ENCODE measurements around the gene MORN1.

MORN1 gene

DNA sequence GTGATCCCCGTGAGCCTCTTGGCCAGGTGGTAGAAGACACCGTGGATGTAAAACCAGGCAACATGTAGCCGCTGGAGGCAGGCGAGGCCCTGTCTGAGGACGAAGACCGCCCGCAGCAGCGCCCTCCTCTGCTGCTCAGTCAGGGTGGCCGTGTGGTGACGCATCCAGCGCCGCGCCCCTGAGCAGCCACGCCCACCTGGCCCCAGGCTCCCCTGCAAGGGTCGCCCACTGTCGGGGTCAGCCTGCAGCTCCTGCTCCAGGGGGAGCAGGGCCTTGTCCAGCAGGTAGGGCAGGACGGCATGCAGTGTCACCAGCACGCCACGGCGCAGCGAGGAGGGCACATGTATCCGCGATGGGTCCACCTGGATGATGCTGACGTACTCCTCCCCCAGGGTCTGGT, 17.1 kb upstream of the MORN1 start:
- no peaks in the 10 kb centered on the region for H3K9me3 ChIP-seq (ENCODE audit: control insufficient read depth, low read length)
- H3K4me3 ChIP-seq (ENCODE audit: low read length): no peak overlapping the region
- H3K9ac ChIP-seq (ENCODE audit: low read length): no peak overlapping the region
- H3K36me3 ChIP-seq (ENCODE audit: control insufficient read depth, insufficient read depth, low read length): peaks cover 5% of the 10 kb centered on the region
- no peaks in the 10 kb centered on the region for H3K27me3 ChIP-seq (ENCODE audit: control insufficient read depth, insufficient read depth, low read length)
- peaks cover 11% of the 10 kb centered on the region for H3K4me1 ChIP-seq (ENCODE audit: control insufficient read depth, insufficient read depth, low read length)

DNA sequence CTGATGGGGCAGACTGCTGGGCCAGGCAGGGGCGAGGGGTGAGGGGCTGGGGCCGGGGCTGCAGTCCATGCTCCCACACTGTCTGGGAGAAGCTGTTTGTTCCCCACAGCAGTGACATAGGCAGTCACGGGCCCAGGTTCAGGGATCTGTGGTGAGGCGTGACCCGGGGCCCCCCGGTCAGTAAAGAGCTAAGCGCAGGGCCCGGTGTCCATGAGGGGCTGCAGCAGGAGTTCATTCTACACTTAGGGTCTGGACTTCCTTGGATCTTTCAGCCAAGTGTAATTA, 16.6 kb upstream of the MORN1 start:
- Histone ChIP-seq H3K9me3 (ENCODE audit: control insufficient read depth, low read length) (no peaks in the 10 kb centered on the region), H3K4me1 (ENCODE audit: control insufficient read depth, insufficient read depth, low read length) (peaks cover 7% of the 10 kb centered on the region), H3K9ac (ENCODE audit: low read length) (no peak overlapping the region), H3K4me3 (ENCODE audit: low read length) (no peak overlapping the region), H3K27me3 (ENCODE audit: control insufficient read depth, insufficient read depth, low read length) (no peaks in the 10 kb centered on the region), H3K36me3 (ENCODE audit: control insufficient read depth, insufficient read depth, low read length) (peaks cover 5% of the 10 kb centered on the region)

DNA sequence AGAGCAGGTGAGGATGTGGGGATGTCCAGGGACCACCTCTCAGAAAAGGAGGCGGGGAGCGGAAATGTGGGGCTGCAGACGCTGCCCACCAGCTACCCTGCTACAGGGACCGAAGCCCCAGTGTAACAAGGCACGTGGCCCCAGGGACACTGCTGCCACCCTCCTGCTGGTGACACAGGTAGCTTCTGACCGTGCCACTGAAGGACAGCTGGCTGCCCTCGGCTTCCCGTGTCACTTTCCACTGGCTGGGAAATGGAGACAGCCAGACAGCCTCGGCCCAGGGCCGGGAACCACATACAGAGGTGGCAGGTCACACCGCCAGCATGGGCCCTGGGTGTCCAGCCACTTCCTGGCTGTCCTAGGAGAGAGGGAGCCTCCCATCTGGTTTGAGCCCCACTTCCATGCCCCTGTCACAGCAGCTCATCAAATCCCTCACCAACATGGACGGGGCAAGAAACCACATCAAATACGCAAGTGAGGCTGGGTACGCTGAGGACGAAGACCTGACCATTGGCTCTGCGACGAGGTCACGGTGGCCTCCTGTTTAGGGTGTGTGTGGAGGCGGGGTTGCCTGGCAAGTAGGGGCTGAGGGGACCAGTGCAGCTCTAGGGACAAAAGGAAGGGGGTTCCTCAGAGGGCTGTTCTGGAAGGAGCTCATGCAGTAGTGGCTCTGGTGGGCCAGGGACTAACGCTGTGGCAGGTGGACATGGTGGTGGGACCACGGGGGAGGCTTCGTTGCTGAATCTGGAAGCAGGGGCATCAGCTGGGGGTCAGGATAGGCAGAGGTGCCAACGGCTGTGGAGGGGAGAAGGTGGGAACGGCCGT, 16.0 kb upstream of the MORN1 start:
- Histone ChIP-seq H3K27me3 (ENCODE audit: control insufficient read depth, insufficient read depth, low read length) (no peaks in the 10 kb centered on the region), H3K9me3 (ENCODE audit: control insufficient read depth, low read length) (no peaks in the 10 kb centered on the region), H3K4me1 (ENCODE audit: control insufficient read depth, insufficient read depth, low read length) (peaks cover 7% of the 10 kb centered on the region), H3K4me3 (ENCODE audit: low read length) (no peak overlapping the region), H3K36me3 (ENCODE audit: control insufficient read depth, insufficient read depth, low read length) (peaks cover 5% of the 10 kb centered on the region), H3K9ac (ENCODE audit: low read length) (no peak overlapping the region)

DNA sequence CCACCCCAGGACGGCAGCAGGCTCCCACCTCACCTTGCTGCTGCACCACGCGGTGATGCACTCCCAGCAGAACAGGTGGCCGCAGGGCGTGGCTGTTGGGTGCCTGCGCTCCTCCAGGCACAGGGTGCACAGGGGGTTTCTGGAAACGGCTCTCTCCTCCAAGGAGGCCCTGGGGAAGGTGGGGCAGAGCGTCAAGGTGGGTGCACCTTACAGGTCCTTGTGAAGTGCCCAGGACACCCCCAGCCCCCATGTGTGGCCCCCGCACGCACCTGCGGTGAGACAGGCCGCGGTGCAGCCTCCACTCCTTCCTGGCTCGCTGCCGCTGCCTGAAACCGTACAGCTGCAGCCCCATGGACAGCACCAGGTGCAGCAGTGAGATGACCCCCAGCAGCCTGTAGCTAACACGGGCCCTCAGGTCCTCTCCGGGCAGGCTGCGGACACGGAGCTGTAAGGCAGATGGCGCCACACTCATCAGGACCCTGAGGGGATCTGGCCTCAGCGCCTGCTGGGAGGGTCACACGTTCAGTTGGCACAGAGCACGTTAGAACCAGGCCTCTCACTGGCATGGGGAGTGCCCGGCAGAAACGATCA, 15.2 kb upstream of the MORN1 start:
- Histone ChIP-seq H3K36me3 (ENCODE audit: control insufficient read depth, insufficient read depth, low read length) (peaks cover 5% of the 10 kb centered on the region), H3K4me1 (ENCODE audit: control insufficient read depth, insufficient read depth, low read length) (peaks cover 2% of the 10 kb centered on the region), H3K4me3 (ENCODE audit: low read length) (no peak overlapping the region), H3K9ac (ENCODE audit: low read length) (no peak overlapping the region), H3K27me3 (ENCODE audit: control insufficient read depth, insufficient read depth, low read length) (no peaks in the 10 kb centered on the region), H3K9me3 (ENCODE audit: control insufficient read depth, low read length) (no peaks in the 10 kb centered on the region)

DNA sequence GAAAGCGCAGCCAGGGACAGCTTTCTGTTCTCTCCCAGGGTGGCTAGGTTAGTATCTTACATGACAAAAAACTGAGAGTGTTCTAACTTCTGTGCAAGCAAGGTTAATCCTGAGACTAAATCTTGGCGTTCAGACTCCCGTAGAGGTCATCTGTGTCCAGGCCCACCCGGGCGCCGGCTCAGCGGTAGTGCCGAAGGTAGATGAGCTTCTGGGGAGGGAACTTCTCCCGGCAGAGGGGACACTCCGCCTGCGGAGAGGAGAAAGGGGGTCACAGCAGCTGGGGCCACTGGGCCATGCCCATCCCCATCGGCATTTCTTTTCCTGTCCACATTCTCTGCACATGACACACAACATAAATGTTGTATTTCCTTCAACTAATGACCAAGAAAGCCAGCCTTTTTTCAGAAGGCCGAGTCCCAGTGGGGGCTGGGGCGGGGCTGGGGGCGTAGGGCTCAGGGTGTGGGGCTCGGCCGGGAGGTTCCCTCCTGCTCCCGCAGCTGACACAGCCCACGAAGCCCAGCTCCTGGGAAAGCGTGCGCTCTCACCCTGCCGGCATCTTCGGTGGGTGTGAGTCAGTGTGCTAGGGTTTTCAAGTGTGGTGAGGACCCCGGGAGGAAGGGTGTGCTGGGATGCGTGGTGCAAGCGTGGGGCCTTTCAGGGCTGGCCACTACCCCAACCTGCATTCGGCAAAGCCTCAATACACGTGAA, 14.4 kb upstream of the MORN1 start:
- H3K9me3 ChIP-seq (ENCODE audit: control insufficient read depth, low read length): no peaks in the 10 kb centered on the region
- H3K4me1 ChIP-seq (ENCODE audit: control insufficient read depth, insufficient read depth, low read length): no peaks in the 10 kb centered on the region
- no peaks in the 10 kb centered on the region for H3K27me3 ChIP-seq (ENCODE audit: control insufficient read depth, insufficient read depth, low read length)
- H3K9ac ChIP-seq (ENCODE audit: low read length): no peak overlapping the region
- peaks cover 6% of the 10 kb centered on the region for H3K36me3 ChIP-seq (ENCODE audit: control insufficient read depth, insufficient read depth, low read length)
- no peak overlapping the region for H3K4me3 ChIP-seq (ENCODE audit: low read length)

DNA sequence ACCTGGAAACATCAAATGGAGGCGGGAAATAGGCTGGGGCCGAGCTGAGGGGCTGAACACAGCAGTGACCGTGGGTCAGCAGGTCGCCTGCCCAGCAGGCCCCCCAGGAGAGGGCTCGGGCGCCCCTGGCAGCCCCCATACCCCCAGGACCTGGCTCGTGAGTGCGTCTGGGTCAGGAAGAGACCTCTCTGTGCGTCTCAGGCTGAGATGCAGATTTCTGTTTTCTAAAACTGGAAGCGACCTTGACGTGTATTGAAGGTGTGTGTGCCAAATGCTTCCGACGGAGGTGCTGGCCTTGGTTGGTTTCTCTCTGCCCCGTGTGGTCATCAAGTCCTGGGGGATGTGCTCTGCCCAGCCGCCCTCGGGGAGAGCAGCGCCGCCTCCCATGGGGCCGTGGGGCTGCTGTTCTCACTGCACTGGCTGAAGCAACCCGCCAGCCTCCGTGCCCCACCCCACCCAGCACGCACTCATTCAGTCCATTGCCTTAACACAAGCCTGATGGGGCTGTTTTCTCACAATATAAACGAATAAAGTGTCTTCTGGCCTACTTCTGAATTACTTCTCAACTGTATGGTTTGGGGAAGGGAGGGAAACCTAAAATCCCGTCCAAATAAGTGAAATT, 13.6 kb upstream of the MORN1 start:
- Histone ChIP-seq H3K9ac (ENCODE audit: low read length) (no peak overlapping the region), H3K36me3 (ENCODE audit: control insufficient read depth, insufficient read depth, low read length) (peaks cover 10% of the 10 kb centered on the region), H3K4me1 (ENCODE audit: control insufficient read depth, insufficient read depth, low read length) (no peaks in the 10 kb centered on the region), H3K27me3 (ENCODE audit: control insufficient read depth, insufficient read depth, low read length) (no peaks in the 10 kb centered on the region), H3K4me3 (ENCODE audit: low read length) (no peak overlapping the region), H3K9me3 (ENCODE audit: control insufficient read depth, low read length) (no peaks in the 10 kb centered on the region)

DNA sequence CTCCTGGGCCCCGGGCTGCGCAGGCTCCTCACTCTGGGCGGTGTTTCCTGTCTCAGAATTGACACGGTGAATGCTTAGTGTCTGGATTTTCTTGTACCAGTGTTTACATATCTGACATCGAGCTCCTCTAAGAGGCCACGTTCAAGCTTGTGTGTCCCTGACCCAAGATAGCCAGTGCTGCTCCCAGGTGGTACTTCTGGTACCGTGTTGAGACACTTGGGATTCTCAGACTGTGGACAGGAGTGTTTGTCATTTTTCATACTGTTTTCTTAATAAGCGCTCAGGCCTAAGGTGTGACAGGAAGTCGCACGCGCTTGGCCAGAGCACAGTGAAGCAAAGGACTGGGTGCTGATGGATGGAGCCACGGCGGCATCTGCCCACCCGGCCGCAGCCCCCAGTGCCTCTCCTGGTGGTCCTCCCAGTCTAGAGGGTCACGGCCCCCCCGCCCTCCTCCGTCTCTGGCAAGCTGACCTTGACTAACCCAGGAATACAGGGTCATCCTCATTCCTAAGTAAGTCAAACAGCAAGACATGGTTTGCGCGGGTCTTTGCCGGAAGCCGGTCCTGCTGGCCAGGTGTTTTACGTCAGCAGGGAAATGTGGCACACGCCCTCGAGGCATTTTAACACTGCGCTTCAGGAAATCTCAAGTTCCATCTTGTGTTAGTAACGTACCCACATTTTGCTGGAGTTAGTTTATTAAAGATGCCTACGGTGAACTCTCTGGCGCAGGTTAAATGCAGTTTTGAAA, 13.0 kb upstream of the MORN1 start:
- Histone ChIP-seq H3K9ac (ENCODE audit: low read length) (no peak overlapping the region), H3K36me3 (ENCODE audit: control insufficient read depth, insufficient read depth, low read length) (peaks cover 10% of the 10 kb centered on the region), H3K27me3 (ENCODE audit: control insufficient read depth, insufficient read depth, low read length) (no peaks in the 10 kb centered on the region), H3K4me3 (ENCODE audit: low read length) (no peak overlapping the region), H3K9me3 (ENCODE audit: control insufficient read depth, low read length) (no peaks in the 10 kb centered on the region), H3K4me1 (ENCODE audit: control insufficient read depth, insufficient read depth, low read length) (no peaks in the 10 kb centered on the region)

DNA sequence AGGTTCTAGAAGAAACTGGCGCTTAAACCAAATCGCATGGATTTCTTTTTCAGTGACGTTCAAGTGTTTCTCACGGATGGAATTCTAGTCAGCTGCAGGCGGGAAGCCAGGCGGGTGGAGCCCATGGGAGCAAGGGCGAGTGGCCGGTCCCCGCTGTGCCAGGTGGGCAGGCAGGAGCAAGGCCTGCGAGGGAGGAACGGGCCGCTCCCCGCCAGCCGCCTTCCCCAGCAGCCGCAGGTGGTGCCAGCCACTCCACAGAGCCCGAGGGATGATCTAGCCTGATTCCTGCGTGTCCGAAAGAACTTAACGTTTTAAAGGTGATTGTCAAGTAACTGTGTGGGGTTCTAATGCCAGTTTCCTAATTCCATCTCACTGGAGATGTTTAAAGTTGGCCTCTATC, 11.9 kb upstream of the MORN1 start:
- Histone ChIP-seq H3K9me3 (ENCODE audit: control insufficient read depth, low read length) (no peaks in the 10 kb centered on the region), H3K36me3 (ENCODE audit: control insufficient read depth, insufficient read depth, low read length) (peaks cover 10% of the 10 kb centered on the region), H3K4me3 (ENCODE audit: low read length) (no peak overlapping the region), H3K27me3 (ENCODE audit: control insufficient read depth, insufficient read depth, low read length) (no peaks in the 10 kb centered on the region), H3K9ac (ENCODE audit: low read length) (no peak overlapping the region), H3K4me1 (ENCODE audit: control insufficient read depth, insufficient read depth, low read length) (no peaks in the 10 kb centered on the region)

DNA sequence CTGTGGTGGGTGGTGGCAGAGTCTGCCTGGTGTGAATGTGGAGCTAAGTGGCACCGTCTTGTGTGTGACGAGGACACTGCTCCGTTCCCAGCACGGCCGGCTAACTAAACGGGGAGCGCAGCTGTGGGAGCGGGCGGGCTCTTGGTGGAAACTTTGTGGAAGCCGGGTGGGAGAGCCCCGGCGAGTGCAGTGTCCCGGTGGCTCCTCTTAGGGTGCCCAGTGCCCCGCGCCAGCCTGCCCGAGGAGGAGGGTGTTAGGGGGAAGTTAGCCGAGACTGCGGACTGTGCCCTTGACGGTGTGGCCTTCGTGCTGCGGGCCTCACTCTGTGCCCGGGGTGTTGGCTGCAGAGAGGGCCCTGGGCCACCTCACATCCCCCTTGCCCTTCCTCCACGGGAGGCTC, 11.1 kb upstream of the MORN1 start:
- H3K4me1 ChIP-seq (ENCODE audit: control insufficient read depth, insufficient read depth, low read length): no peaks in the 10 kb centered on the region
- H3K4me3 ChIP-seq (ENCODE audit: low read length): no peak overlapping the region
- peaks cover 13% of the 10 kb centered on the region for H3K36me3 ChIP-seq (ENCODE audit: control insufficient read depth, insufficient read depth, low read length)
- H3K9ac ChIP-seq (ENCODE audit: low read length): no peak overlapping the region
- H3K9me3 ChIP-seq (ENCODE audit: control insufficient read depth, low read length): no peaks in the 10 kb centered on the region
- H3K27me3 ChIP-seq (ENCODE audit: control insufficient read depth, insufficient read depth, low read length): no peaks in the 10 kb centered on the region

DNA sequence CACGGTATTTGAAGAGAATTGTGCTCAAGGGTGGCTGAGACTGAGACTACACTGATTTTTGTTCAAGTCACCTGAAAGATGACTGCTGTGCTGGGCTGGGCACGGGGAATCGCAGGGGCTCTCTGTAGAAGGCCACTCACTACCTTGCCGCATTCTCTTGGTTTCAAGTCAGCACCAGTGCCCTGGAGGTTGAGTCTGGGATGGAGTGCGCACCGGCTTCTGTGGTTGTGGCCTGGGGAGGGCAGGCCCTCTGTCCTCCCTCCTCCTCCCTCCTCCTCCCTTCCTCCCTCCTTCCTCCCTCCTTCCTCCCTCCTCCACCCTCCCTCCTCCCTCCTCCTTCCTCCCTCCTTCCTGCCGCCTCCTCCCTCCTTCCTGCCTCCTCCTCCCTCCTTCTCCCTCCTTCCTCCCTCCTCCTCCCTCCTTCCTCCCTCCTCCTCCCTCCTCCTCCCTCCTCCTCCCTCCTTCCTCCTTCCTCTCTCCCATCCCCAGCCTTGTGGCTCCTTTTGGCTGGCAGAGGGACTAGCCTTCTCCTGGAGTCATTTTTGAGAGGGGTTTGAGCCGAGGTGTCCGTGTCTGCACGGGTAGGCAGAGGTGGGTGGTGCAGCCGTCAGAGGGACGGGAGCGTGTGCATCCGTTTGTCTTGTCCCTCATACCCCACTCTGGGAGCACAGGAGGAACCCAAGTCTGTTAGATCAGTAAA, 9.7 kb upstream of the MORN1 start:
- H3K27me3 ChIP-seq (ENCODE audit: control insufficient read depth, insufficient read depth, low read length): no peaks in the 10 kb centered on the region
- H3K9me3 ChIP-seq (ENCODE audit: control insufficient read depth, low read length): no peaks in the 10 kb centered on the region
- H3K9ac ChIP-seq (ENCODE audit: low read length): no peak overlapping the region
- H3K36me3 ChIP-seq (ENCODE audit: control insufficient read depth, insufficient read depth, low read length): peaks cover 18% of the 10 kb centered on the region
- H3K4me1 ChIP-seq (ENCODE audit: control insufficient read depth, insufficient read depth, low read length): no peaks in the 10 kb centered on the region
- H3K4me3 ChIP-seq (ENCODE audit: low read length): no peak overlapping the region

DNA sequence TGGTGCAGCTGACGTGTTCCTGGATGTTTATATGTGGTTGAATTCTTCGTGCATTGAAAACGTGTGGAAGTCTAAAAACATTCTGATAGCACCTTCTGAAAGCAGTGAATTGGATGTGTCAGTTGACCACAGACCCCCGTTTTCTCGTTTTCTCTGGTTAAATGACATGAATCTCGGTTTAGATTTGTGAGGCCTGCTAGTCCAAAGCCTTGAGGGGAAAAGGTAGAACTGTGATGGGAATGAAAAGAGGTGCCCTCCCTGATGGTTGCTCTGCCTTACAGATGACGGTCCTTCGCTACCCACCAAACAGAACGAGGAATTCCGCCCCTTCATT, 9.2 kb upstream of the MORN1 start:
- no peak overlapping the region for H3K4me3 ChIP-seq (ENCODE audit: low read length)
- H3K4me1 ChIP-seq (ENCODE audit: control insufficient read depth, insufficient read depth, low read length): no peaks in the 10 kb centered on the region
- no peaks in the 10 kb centered on the region for H3K9me3 ChIP-seq (ENCODE audit: control insufficient read depth, low read length)
- peaks cover 23% of the 10 kb centered on the region for H3K36me3 ChIP-seq (ENCODE audit: control insufficient read depth, insufficient read depth, low read length)
- H3K27me3 ChIP-seq (ENCODE audit: control insufficient read depth, insufficient read depth, low read length): no peaks in the 10 kb centered on the region
- no peak overlapping the region for H3K9ac ChIP-seq (ENCODE audit: low read length)
